ENCODE data around the gene RARRES2.

GRCh38 chr7:150337659-150338081, 3.8 kb downstream of the RARRES2 start:
- TF ChIP-seq, protein P1, sequence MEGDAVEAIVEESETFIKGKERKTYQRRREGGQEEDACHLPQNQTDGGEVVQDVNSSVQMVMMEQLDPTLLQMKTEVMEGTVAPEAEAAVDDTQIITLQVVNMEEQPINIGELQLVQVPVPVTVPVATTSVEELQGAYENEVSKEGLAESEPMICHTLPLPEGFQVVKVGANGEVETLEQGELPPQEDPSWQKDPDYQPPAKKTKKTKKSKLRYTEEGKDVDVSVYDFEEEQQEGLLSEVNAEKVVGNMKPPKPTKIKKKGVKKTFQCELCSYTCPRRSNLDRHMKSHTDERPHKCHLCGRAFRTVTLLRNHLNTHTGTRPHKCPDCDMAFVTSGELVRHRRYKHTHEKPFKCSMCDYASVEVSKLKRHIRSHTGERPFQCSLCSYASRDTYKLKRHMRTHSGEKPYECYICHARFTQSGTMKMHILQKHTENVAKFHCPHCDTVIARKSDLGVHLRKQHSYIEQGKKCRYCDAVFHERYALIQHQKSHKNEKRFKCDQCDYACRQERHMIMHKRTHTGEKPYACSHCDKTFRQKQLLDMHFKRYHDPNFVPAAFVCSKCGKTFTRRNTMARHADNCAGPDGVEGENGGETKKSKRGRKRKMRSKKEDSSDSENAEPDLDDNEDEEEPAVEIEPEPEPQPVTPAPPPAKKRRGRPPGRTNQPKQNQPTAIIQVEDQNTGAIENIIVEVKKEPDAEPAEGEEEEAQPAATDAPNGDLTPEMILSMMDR (conservative IDR thresholded peaks at IDR 0.05; ENCODE audit: low read length): no peak
- no peak for TF ChIP-seq EZH2phosphoT487 (IDR thresholded peaks at IDR 0.05; ENCODE audit: borderline replicate concordance, low read depth, low read length)

Data from OCI-LY7 (cell line).